Prostate gland (tissue), 2 donors: ENCODE data around the gene EXOC3L2. TPM values are rescaled to one million over a fixed set of nuclear protein-coding genes. Genes with fewer than 3 reads are reported as not detected.

Experiments used
- DNase-seq: peaks from one replicate; pipeline ENCODE4 v3.0.0-alpha.2; 2019; ENCODE audit warnings: low spot score
- H3K27ac ChIP-seq, 2 donors: fragments of 200-600 bp; sonication (generic); 2 replicates each; pipeline ENCODE4 v1.5.1; 2017 to 2019
- H3K27me3 ChIP-seq: fragments of 200-600 bp; sonication (generic); replicated peaks from 2 replicates; pipeline ENCODE4 v1.5.1; 2019; ENCODE audit not compliant: insufficient read depth
- H3K36me3 ChIP-seq, 2 donors: fragments of 200-600 bp; sonication (generic); 1 replicate in 1 of 2; 2 replicates in 1 of 2; pipeline versions ENCODE4 v1.5.1 to v1.8.1; 2017 to 2019
- H3K4me1 ChIP-seq: fragments of 200-600 bp; sonication (generic); replicated peaks from 2 replicates; pipeline ENCODE4 v1.5.1; 2019
- H3K4me3 ChIP-seq, 2 donors: fragments of 200-600 bp; sonication (generic); 2 replicates each; pipeline ENCODE4 v1.5.1; 2017 to 2019
- H3K9me3 ChIP-seq: fragments of 200-600 bp; sonication (generic); 2 replicates; pipeline ENCODE4 v1.5.1; 2017
- POLR2A ChIP-seq: fragments of 450-650 bp; IDR thresholded peaks from one replicate; pipeline ENCODE4 v1.6.1; 2016; ENCODE audit warnings: antibody characterized with exemption, mild to moderate bottlenecking
- POLR2AphosphoS5 ChIP-seq: sonication (generic); formaldehyde crosslinking; IDR thresholded peaks from one replicate; pipeline ENCODE4 v1.6.1; 2017; ENCODE audit warnings: antibody characterized with exemption
- WGBS: methylation state at CpG from one replicate; pipeline ENCODE4 v1.1.5; 2018; 5-methylcytosine and 5-hydroxymethylcytosine counted together
- intact Hi-C: fragments of 100-400 bp; cut with DNase I; formaldehyde crosslinking; loops from one replicate; pipeline ENCODE4 v1.14.2; 2022
- total RNA-seq, 2 donors: library from RNA; depleted of rRNA; stranded (reverse); fragments of >200 nt; gene quantifications; one replicate each; pipeline ENCODE4 v1.1.0, GENCODE V29; 2016
- TF ChIP-seq, protein P1 (sequence below), 4 experiments: fragments of 200-600 bp in 2 of 4; fragments of 450-650 bp in 2 of 4; sonication (generic) in 2 of 4; IDR thresholded peaks; 1 replicate in 3 of 4; 2 replicates in 1 of 4; pipeline ENCODE4 v1.5.1; 2016 to 2019; ENCODE audit warnings: antibody characterized with exemption in 4 of 4, mild to moderate bottlenecking in 2 of 4, moderate library complexity in 2 of 4

EXOC3L2 gene
- total RNA-seq, 2 donors from 2014 or later: 5.8 to 27.0 TPM

DNA sequence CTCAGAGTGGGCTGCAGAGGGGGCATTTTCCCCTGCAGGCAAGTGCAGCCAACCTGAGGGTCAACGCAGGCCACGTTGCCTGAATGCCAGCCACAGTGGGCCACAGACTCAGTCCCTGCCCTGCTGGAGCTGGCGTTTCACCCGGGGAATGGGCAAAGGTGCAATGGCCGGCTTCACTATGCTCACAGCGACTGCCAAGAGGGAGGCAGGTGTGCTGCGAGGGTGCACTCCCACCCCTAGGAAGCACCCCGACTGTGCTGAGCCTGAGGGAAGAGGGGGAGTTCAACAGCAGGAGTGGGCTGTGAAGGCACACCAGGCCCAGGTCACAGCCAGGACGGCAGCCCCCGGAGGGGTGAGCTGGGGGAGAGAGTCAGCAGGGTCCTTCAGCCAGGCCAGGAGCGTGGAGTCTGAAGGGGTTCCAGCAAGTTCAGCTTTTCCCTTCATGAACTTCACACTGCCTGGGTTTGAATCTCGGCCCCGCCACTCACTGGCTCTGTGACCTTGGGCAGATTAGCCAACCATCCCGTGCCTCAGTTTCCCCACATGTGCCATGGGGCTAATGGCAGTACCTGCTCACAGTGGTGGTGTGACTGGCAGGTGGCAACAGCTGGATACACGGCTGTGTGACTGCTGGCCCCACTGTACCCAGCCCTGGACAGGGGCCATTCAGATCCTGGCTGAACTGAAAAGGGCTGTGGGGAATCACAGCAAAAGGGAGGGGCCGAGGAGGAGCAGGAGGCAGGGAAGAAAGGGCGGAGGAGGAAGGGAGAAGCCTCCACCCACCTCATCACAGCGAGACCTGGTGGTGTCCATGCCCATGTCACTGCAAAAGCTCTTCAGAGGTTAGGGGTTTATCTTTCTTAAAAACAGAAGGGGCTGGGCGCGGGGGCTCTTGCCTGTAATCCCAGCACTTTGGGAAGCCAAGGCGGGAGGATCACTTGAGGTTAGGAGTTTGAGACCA, 74.8 kb downstream of the EXOC3L2 start:
- no peak for DNase-seq
- WGBS: 80% methylated on average over 21 of the region's 21 CpGs

DNA sequence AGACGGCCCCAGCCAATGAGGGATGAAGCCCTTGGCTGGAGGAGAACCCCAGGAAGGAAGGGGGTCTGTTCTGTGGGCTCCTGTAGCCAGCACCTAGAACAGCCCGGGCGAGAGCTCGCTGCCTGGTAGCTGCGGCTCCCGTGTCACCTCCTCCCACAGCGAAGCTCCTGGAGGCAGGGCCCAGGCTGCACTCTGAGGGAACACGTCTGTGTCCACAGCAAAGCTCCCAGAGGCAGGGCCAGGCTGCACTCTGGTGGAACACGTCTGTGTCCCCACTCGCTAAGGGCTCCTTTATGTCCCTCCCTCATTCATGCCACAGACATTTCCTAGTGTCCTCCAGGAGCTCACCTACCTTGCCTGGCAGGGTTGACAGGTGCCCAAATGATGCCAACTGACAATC, 75.6 kb downstream of the EXOC3L2 start:
- WGBS: 77% methylated on average over 5 of the region's 10 CpGs
- H3K27me3 ChIP-seq: no peaks in the 10 kb centered on the region
- no peak for DNase-seq

More for the DNA sequence above, 74.8 kb downstream of the EXOC3L2 start:
- H3K27ac ChIP-seq: no peak overlapping the region
- TF ChIP-seq, protein P1, sequence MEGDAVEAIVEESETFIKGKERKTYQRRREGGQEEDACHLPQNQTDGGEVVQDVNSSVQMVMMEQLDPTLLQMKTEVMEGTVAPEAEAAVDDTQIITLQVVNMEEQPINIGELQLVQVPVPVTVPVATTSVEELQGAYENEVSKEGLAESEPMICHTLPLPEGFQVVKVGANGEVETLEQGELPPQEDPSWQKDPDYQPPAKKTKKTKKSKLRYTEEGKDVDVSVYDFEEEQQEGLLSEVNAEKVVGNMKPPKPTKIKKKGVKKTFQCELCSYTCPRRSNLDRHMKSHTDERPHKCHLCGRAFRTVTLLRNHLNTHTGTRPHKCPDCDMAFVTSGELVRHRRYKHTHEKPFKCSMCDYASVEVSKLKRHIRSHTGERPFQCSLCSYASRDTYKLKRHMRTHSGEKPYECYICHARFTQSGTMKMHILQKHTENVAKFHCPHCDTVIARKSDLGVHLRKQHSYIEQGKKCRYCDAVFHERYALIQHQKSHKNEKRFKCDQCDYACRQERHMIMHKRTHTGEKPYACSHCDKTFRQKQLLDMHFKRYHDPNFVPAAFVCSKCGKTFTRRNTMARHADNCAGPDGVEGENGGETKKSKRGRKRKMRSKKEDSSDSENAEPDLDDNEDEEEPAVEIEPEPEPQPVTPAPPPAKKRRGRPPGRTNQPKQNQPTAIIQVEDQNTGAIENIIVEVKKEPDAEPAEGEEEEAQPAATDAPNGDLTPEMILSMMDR (IDR thresholded peaks at IDR 0.05): no peak
- no peak for TF ChIP-seq POLR2AphosphoS5
- TF ChIP-seq POLR2A: no peak
- no peaks in the 10 kb centered on the region for H3K36me3 ChIP-seq
- no peaks in the 10 kb centered on the region for H3K9me3 ChIP-seq
- intact Hi-C loops: no loop called here
- H3K27me3 ChIP-seq: no peaks in the 10 kb centered on the region
- no peak overlapping the region for H3K4me3 ChIP-seq
- peaks cover 3% of the 10 kb centered on the region for H3K4me1 ChIP-seq

DNA sequence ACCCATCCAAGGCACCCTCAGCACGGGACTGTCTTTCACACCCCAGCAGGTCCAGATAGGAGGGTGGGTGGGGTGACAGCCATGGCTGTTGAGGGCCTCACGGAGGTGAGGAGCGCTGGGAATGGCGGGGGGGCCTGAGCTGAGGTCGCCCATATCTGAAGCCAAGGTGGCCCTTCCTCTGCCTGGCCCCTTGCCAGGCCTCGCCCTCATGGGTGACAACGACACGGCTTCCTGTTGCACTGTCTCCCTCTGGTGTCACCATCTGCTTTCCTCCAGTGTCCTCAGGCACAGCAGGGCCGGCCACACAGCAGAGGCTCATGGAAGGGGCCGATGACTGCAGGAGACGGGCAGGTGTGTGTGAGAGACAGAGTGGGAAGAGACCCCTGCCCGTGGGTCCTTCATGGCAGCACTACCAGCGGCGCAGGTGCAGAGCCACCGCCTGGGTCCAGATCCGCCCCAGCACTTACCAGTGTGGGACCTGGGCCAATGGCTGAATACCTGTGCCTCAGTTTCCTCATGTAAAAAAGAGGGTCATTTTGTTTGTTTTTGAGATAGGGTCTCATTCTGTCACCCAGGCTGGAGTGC, 76.3 kb downstream of the EXOC3L2 start:
- TF ChIP-seq POLR2AphosphoS5 (no peak), POLR2A (no peak)
- TF ChIP-seq, protein P1 (IDR thresholded peaks at IDR 0.05): no peak
- no peaks in the 10 kb centered on the region for H3K27me3 ChIP-seq
- H3K4me3 ChIP-seq: no peak overlapping the region
- H3K4me1 ChIP-seq: peaks cover 9% of the 10 kb centered on the region
- intact Hi-C loops: no loop called here
- no peak for DNase-seq
- no peaks in the 10 kb centered on the region for H3K36me3 ChIP-seq
- H3K9me3 ChIP-seq: no peaks in the 10 kb centered on the region
- no peak overlapping the region for H3K27ac ChIP-seq
- WGBS: 84% methylated on average over 16 of the region's 16 CpGs

More for the DNA sequence above, 75.6 kb downstream of the EXOC3L2 start:
- no peak overlapping the region for H3K4me3 ChIP-seq
- peaks cover 3% of the 10 kb centered on the region for H3K4me1 ChIP-seq
- intact Hi-C loops: no loop called here
- no peaks in the 10 kb centered on the region for H3K36me3 ChIP-seq
- no peaks in the 10 kb centered on the region for H3K9me3 ChIP-seq
- H3K27ac ChIP-seq: no peak overlapping the region
- TF ChIP-seq POLR2AphosphoS5: no peak
- TF ChIP-seq POLR2A: no peak
- TF ChIP-seq, protein P1 (IDR thresholded peaks at IDR 0.05): no peak

DNA sequence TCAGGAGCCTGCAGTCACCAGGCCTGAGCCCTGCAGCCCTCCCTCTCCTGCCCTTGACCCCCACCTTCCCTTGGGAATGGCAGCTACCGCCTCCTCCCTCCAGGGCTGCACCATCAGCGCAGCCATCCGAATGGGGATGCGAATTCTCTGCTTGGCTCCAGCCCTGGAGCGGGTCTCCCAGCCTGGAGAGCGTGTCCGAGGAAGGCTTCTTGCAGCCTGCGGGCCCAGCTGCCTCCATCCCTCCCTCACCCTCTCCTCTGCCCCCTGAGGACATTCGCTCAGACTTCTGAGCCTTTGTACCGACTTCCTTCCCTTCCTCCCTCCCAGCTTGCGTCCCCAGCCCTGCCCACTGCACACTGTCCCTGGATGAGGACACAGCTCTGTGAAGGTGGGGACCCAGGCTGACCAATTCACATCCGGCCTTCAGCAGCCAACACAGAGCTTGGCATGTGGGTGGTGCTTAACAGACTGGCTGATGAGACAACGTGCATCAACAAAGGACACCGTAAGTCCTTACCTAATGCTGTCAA, 78.4 kb downstream of the EXOC3L2 start:
- peaks cover 17% of the 10 kb centered on the region for H3K4me1 ChIP-seq

More for the DNA sequence above, 78.4 kb downstream of the EXOC3L2 start:
- Histone ChIP-seq H3K27ac (no peak overlapping the region), H3K4me3 (no peak overlapping the region), H3K27me3 (no peaks in the 10 kb centered on the region), H3K36me3 (no peaks in the 10 kb centered on the region), H3K9me3 (no peaks in the 10 kb centered on the region)
- TF ChIP-seq, protein P1 (IDR thresholded peaks at IDR 0.05): no peak
- TF ChIP-seq POLR2A (no peak), POLR2AphosphoS5 (no peak)
- DNase-seq: no peak
- intact Hi-C loops: no loop called here
- 66% methylated on average over 14 of the region's 14 CpGs for WGBS
